ENCODE results near the gene CEACAM8.

DNA sequence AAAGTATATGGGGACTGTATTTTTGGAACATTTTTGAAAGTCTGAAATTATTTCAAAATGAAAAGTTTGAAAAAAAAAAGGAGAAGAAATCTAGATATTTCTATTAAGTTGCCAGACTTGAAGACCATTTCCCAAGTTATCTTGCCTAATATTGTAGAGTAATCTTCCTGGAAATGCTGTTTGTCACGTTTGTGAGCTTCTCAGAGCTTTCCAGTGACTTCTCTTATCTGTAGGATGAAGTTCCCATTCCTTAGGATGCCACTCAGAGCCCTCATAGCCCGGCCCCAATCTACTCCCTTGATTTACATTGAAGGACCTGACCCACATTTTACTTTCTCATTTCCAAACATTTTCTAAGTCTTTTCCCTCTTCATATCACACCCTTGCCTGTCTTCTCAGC, 23.6 kb downstream of the CEACAM8 start:
- TF ChIP-seq, protein P1, sequence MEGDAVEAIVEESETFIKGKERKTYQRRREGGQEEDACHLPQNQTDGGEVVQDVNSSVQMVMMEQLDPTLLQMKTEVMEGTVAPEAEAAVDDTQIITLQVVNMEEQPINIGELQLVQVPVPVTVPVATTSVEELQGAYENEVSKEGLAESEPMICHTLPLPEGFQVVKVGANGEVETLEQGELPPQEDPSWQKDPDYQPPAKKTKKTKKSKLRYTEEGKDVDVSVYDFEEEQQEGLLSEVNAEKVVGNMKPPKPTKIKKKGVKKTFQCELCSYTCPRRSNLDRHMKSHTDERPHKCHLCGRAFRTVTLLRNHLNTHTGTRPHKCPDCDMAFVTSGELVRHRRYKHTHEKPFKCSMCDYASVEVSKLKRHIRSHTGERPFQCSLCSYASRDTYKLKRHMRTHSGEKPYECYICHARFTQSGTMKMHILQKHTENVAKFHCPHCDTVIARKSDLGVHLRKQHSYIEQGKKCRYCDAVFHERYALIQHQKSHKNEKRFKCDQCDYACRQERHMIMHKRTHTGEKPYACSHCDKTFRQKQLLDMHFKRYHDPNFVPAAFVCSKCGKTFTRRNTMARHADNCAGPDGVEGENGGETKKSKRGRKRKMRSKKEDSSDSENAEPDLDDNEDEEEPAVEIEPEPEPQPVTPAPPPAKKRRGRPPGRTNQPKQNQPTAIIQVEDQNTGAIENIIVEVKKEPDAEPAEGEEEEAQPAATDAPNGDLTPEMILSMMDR (IDR thresholded peaks at IDR 0.05; ENCODE audit: insufficient read depth, low read depth, low read length): no peak
- TF ChIP-seq EZH2 (IDR thresholded peaks at IDR 0.05; ENCODE audit: insufficient read depth, low read length): no peak
